ENCODE data around the gene PRKX.
"Not testable (repeated sequence)": the region's sequence is repeated elsewhere in the genome, so short reads cannot be mapped to it uniquely, and the experiment has no call there.

Gene PRKX

GRCh38 chrX:3560010-3560409, 153.4 kb downstream of the PRKX start:
- not testable (repeated sequence) for DNase-seq

All from CD4-positive, alpha-beta T cell treated with Interleukin-12 subunit alpha and Interleukin-12 subunit beta, for 1 hour (primary cell).